Activated gamma-delta T cell treated with Interleukin-2 at 50 U/mL for 16 hours (primary cell): ENCODE measurements around the gene ZNF248.
A peak's percentile ranks its signal among the peaks of the same experiment; 100 is the strongest.
"Not testable (repeated sequence)": the region's sequence is repeated elsewhere in the genome, so short reads cannot be mapped to it uniquely, and the experiment has no call there.

Experiments used
- DNase-seq: peaks from one replicate; pipeline ENCODE4 v3.0.0-alpha.2; 2020

ZNF248 gene

DNA sequence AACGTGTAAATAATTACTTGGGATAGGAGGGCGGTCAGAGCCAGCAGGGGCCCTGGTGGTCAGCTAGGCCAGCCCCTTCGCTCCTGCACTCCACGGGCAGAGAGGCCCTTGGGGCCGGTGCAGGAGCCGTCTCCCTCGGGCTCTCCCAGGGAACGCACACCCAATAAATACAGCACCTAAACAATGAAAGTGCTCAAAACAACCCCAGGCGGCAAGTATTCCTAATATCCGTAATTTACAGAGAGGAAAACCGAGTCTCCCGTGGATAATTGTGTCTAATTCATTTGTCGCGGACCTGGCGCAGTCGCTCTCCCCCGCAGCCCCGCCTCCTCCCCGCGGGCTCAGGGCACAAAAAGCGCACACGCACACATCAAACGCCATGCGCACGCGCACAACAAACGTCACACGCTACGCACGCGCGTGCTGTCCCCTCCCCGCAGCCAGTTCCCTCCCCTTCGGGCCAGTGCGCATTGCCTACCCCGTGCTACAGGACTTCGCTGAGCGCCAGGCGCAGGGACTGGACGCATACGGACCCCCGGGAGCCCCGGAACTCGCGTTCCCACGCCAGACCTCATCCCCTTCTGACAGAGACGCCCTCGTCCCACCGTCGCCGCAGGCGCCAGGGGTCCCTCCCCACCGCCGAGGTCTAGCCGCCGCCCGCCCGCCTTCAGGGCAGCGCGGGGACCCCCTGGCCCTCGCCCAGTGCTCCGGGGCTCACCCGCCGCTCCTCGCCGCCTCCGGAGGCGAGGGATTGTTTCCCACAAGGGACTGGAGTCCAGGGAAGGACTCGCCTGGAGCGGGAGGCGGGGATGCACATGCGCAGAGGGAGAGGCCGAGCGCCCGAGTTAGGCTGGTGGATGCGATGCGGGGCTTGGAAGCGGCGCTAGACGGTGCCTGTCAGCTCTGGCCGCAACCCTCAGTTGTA is at the start of gene ZNF248:
TSS of gene ZNF248 (minus strand) at position 324 of the 925 bp plus-strand sequence. CDS start 1,300 bp downstream, outside the sequence.
- peak; percentile 94 for DNase-seq

GRCh38 chr10:37906382-37906781 is 49.0 kb upstream of the ZNF248 start:
- DNase-seq, result no peak

GRCh38 chr10:37896436-37896835 is 39.0 kb upstream of the ZNF248 start:
- no peak for DNase-seq

GRCh38 chr10:37895674-37896073 is 38.3 kb upstream of the ZNF248 start:
- no peak for DNase-seq

DNA sequence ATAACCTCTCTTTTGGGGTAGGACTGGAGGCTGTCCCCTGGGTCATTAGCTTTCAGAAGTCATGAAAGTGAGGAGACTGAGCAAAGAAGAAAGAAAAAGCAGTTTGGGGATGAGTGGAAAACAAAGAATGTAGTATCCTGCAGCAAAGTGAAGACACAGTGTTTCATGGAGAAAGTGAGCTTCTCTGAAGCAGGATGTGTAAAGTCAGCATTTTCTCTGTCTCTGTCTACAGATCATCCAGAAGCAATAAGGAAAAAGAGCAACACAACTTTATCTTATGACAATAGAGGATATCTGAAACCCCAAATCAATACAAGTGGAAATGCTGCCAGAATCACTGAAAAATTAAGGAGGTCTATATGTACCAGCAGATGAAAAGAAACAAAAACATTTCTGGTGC is 28.4 kb upstream of the ZNF248 start:
- DNase-seq, result no peak

- DNase-seq, result no peak
Observed at GRCh38 chr10:37872955-37873354, 15.5 kb upstream of the ZNF248 start.

- DNase-seq, result no peak
Observed at GRCh38 chr10:37872283-37872682, 14.9 kb upstream of the ZNF248 start.

- no peak for DNase-seq
Observed at GRCh38 chr10:37871568-37872251, 14.3 kb upstream of the ZNF248 start.

- no peak for DNase-seq
Observed at GRCh38 chr10:37871143-37871542, 13.7 kb upstream of the ZNF248 start.

DNA sequence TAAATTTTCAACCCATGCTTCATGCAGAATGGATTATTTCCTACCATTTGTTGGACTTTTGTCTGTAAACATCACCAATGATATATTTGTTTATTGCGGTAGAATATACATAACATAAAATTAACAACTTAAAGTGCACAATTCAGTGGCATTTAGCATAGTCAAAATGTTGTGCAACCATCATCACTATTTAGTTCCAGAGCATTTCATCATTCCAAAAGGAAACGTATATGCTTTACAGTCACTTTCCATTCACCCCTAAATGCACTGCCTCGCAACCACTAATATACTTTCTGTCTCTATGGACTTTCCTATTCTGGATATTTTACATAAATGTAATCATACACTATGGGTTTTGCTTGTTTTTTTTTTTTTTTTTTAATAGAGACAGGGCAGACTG is 11.4 kb upstream of the ZNF248 start:
- DNase-seq, result no peak

DNA sequence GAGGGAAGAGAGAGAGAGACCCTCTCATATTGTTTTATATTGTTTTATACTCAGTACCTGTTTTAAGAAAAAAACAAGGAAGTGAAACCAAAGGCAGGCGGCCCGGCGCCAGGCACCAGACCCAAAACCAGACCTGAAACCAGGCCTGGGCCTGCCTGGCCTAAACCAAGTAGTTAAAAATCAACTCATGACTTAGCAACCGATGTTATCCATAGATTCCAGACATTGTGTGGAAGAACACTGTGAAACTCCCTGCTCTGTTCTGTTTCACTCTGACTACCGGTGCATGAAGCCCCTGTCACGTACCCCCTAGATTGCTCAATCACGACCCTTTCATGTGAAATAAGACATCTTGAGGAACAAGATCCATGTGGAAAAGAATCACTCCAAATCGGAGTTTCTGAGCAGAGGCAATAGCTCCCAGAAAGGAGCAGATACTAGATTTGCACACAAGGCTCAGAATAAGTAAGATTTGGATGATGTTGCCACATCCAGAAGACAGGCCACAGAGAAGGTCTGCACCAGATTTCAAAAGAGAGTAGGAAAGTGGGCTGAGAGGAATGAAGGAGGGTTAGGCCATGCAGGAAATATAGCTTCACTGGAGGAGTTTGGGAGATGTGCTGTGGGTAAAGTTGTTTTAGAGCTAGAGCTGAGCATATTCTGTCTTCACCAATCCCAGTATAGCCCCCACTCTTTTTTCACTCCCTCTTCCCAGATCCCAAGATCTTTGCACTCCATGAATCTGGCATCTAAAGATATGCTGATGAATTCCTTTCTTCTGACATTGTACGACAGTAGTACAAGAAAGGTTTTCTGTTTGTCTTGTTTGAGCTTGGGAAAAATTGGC is 8.8 kb upstream of the ZNF248 start:
- no peak for DNase-seq

DNA sequence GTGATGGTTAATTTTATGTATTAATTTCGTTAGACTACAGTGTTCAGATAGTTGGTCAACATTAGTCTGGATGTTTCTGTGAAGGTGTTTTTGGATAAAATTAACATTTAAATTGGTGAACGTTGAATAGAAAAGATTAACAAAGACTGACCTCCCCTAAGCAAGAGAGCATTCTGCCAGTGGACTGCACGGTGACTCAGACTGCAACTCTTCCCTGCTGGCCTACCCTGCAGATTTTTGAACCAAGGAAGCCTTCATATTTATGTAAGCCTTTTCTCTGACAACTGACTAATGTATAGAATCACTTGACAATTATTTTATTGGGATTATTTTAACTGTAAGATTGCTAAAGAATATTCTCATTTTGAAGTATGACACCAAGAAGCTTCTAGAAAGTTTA is 7.9 kb upstream of the ZNF248 start:
- no peak for DNase-seq

- DNase-seq, result no peak
Observed at GRCh38 chr10:37860494-37861190, 3.2 kb upstream of the ZNF248 start.

GRCh38 chr10:37859270-37859669 is 1.9 kb upstream of the ZNF248 start:
- DNase-seq, result not testable (repeated sequence)

DNA sequence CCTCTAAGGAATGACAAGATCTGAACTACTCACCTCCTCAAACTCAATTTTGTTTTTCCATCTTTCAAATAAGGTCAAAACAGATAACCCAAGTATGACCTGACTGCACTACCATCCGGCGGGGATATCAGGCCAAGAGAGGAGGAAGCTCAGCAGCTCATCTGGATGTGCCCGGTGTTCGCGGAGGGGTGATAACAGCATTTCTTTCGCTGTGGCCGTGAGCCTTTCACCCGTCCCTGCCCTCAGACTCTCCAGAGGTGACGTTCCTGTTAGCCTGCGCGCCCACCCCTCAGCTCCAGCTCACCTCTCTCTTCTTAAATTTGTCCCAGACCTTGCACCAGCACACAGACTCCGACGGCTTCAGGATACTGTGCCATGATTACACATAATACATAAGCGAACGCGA is 526 bp downstream of the ZNF248 start:
- DNase-seq, result peak; percentile 8

DNA sequence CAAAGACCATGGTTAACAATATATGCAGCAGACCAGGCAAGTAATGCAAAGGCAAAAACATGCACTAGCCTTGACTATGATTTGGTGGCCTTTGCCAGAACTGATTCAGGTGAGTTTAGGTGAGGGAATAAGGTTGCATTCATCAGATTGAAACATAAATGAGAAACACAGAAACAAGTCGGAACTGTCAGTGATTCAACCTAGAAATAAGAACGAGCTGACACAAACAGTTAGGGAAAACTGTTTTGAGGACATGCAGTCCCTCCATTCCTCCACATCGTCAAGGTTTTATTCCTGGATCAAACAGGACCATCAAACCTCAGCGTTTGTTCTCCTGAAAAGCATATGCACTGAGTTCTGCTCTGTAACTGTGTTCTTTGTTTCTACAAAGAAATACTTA is 1.8 kb downstream of the ZNF248 start:
- no peak for DNase-seq

DNA sequence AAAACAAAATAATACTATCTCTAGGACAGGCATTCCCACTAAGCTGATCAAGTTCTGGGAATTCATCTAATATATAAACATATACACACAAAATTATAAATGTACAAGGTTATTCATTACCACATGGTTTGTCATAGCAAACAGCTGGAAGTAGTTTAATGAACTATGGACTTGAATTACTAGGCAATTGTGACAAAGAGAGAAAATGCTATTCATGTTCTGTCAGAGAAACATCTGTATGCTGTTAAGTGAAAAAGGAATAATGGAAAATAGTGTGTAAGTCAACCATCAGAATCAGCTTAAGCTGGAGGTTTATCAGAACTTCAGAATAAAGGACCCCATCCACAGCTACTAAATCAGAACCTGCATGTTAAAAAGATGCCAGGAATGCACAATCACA is 2.8 kb downstream of the ZNF248 start:
- no peak for DNase-seq

GRCh38 chr10:37844644-37845043 is 12.8 kb downstream of the ZNF248 start:
- DNase-seq, result no peak

DNA sequence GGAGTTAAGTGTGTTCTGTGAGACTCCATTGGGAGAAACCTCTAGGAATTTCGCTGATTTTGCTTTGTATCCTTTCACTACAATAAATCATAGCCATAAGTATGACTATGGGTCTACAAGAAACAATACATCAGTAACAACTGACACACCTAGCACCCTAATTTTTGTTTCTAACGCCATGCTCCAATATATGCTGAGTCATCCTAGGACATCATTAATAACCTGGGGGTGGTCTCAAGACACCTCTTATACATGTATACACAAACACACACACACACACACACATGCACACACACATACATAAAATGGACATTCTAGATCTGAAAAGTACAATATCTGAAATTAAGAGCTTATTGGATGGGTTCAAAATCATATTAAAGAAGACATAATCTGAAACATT is 18.2 kb downstream of the ZNF248 start:
- no peak for DNase-seq

- DNase-seq, result no peak
Observed at GRCh38 chr10:37831495-37832333, 25.7 kb downstream of the ZNF248 start.

DNA sequence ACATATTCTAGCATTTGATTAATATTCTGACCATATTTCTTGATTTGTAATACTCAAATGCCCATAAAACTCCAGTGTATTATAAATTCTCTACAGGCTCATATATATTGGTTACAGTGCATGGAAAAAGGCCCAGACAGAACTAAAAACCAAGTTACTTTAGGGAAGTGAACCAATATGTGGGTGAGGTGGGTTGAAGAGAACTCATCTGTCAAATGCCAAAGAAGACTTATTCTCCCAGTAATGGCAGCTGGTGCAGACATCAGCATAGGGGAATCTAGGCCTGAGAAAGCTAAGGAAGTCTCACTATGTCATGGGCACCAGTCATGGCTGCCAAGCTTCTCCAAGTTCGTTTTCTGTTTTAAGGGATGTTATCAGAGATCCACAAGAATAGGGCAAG is 30.6 kb downstream of the ZNF248 start:
- no peak for DNase-seq

DNA sequence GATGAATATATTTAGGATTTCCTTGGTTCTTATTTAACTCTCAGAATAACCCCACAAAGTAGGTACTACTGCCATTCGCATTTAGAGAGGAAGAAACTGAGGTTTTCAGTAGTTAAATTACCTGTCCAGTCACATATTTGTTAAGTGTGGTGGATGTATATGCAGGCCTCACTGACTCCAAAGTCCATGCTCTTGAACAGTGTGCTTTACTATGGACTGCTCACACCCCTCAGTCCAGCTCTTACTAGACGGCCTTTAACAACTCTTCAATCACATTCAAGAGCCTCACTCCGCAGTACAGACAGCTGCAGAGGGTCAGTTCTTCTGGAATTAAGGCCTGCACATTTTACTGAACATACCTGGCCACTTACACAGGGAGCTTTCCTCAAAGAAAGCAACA is 36.2 kb downstream of the ZNF248 start:
- no peak for DNase-seq
